Activated CD4-positive, alpha-beta T cell treated with anti-CD3 and anti-CD28 coated beads for 24 hours (primary cell): ENCODE results near the gene MRPL42.

Experiments
- DNase-seq, 2 donors: peaks; one replicate each; pipeline ENCODE4 v3.0.0-alpha.2; 2020; ENCODE audit warnings: low read depth in 2 of 2

Gene MRPL42

GRCh38 chr12:93500201-93500600 is 32.9 kb downstream of the MRPL42 start:
- DNase-seq, result no peak

GRCh38 chr12:93500667-93501066 is 33.4 kb downstream of the MRPL42 start:
- DNase-seq, result no peak

- DNase-seq, result peak; percentile 34 to 54
Measured at GRCh38 chr12:93502802-93503623, 35.7 kb downstream of the MRPL42 start.

- DNase-seq, result no peak
Measured at GRCh38 chr12:93507165-93507564, 39.9 kb downstream of the MRPL42 start.

GRCh38 chr12:93509506-93509905 is 42.2 kb downstream of the MRPL42 start:
- no peak for DNase-seq

GRCh38 chr12:93514853-93515252 is 47.5 kb downstream of the MRPL42 start:
- DNase-seq, result no peak

GRCh38 chr12:93518725-93519124 is 51.4 kb downstream of the MRPL42 start:
- DNase-seq, result no peak

GRCh38 chr12:93519859-93520258 is 52.5 kb downstream of the MRPL42 start:
- no peak for DNase-seq

- DNase-seq, result no peak
Measured at GRCh38 chr12:93520454-93520853, 53.1 kb downstream of the MRPL42 start.

- no peak for DNase-seq
Measured at GRCh38 chr12:93521225-93522080, 54.1 kb downstream of the MRPL42 start.

- DNase-seq, result no peak
Measured at GRCh38 chr12:93524386-93525133, 57.2 kb downstream of the MRPL42 start.

- no peak for DNase-seq
Measured at GRCh38 chr12:93526786-93527428, 59.6 kb downstream of the MRPL42 start.

- DNase-seq, result no peak
Measured at GRCh38 chr12:93530358-93530757, 63.0 kb downstream of the MRPL42 start.

- no peak for DNase-seq
Measured at GRCh38 chr12:93533310-93533709, 66.0 kb downstream of the MRPL42 start.

GRCh38 chr12:93536111-93536765 is 68.9 kb downstream of the MRPL42 start:
- DNase-seq, result no peak

- DNase-seq, result no peak
Measured at GRCh38 chr12:93536766-93537488, 69.6 kb downstream of the MRPL42 start.

GRCh38 chr12:93537769-93538168 is 70.5 kb downstream of the MRPL42 start:
- DNase-seq, result no peak

- DNase-seq, result no peak
Measured at GRCh38 chr12:93539821-93540220, 72.5 kb downstream of the MRPL42 start.

GRCh38 chr12:93540466-93540865 is 73.2 kb downstream of the MRPL42 start:
- no peak for DNase-seq

- DNase-seq, result no peak
Measured at GRCh38 chr12:93541578-93542225, 74.4 kb downstream of the MRPL42 start.
